ENCODE data around the gene COL4A1.

DNA sequence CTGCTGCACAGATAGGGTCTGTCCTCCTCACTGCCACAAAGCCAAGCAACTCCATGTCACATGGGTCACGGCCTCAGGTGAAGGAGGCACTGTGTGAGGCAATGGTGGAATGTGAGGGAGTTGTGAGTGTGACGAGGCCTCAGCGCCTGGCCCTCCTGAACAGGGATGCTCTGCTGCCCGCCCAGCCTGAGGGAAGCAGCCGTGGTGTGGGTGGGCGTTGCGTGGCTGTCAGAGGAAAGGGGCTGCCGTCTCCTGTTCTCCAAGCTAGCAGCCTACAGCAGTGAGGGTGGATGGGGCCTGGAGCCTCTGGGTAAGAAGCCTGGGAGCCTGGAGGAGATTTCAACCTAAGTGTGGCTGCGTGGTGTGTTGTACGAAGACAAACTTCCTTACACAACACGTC is 125.0 kb downstream of the COL4A1 start:
- TF ChIP-seq POLR2AphosphoS5 (IDR thresholded peaks at IDR 0.05; ENCODE audit: low read depth, low read length) (no peak), TAF1 (IDR thresholded peaks at IDR 0.05; ENCODE audit: borderline replicate concordance, insufficient read depth, low read length) (no peak)
